Measurements from ENCODE around the gene RUNX1.

Gene RUNX1

GRCh38 chr21:34871026-34871908, 177.8 kb downstream of the RUNX1 start:
- peak; percentile 73 for DNase-seq

- DNase-seq, result no peak
These were observed 178.9 kb downstream of the RUNX1 start for GRCh38 chr21:34870246-34870645.

GRCh38 chr21:34869545-34869944, 179.6 kb downstream of the RUNX1 start:
- DNase-seq, result no peak

GRCh38 chr21:34867785-34868184, 181.3 kb downstream of the RUNX1 start:
- no peak for DNase-seq

- DNase-seq, result no peak
These were observed 183.5 kb downstream of the RUNX1 start for GRCh38 chr21:34865400-34866241.

GRCh38 chr21:34864370-34865149, 184.5 kb downstream of the RUNX1 start:
- no peak for DNase-seq

- DNase-seq, result no peak
These were observed 186.2 kb downstream of the RUNX1 start for GRCh38 chr21:34862951-34863350.

- DNase-seq, result no peak
These were observed 187.8 kb downstream of the RUNX1 start for GRCh38 chr21:34861258-34861657.

- DNase-seq, result no peak
These were observed 189.0 kb downstream of the RUNX1 start for GRCh38 chr21:34859976-34860653.

GRCh38 chr21:34858559-34858958, 190.5 kb downstream of the RUNX1 start:
- DNase-seq, result no peak

- no peak for DNase-seq
These were observed 191.2 kb downstream of the RUNX1 start for GRCh38 chr21:34857874-34858273.

GRCh38 chr21:34857122-34857713, 191.9 kb downstream of the RUNX1 start:
- DNase-seq, result no peak

GRCh38 chr21:34852448-34852847, 196.7 kb downstream of the RUNX1 start:
- DNase-seq, result no peak

GRCh38 chr21:34850166-34850690, 198.9 kb downstream of the RUNX1 start:
- DNase-seq, result no peak

GRCh38 chr21:34846601-34847112, 202.4 kb downstream of the RUNX1 start:
- peak; percentile 74 for DNase-seq

- DNase-seq, result no peak
These were observed 203.3 kb downstream of the RUNX1 start for GRCh38 chr21:34845521-34846451.

GRCh38 chr21:34844924-34845238, 204.2 kb downstream of the RUNX1 start:
- DNase-seq, result peak; percentile 82

GRCh38 chr21:34844013-34844923, 204.8 kb downstream of the RUNX1 start:
- DNase-seq, result peak; percentile 82

- no peak for DNase-seq
These were observed 205.5 kb downstream of the RUNX1 start for GRCh38 chr21:34843562-34843961.

Measured in NCI-H2171 treated with DMSO at 0.1 percent for 48 hours (cell line).